Stimulated activated CD4-positive, alpha-beta T cell treated with anti-CD3 and anti-CD28 coated beads, Interleukin-4, amount 100 ng/mL, for 24 hours (primary cell): ENCODE measurements around the gene CREB3L4.
A peak's percentile ranks its signal among the peaks of the same experiment; 100 is the strongest.
"Not testable (repeated sequence)": the region's sequence is repeated elsewhere in the genome, so short reads cannot be mapped to it uniquely, and the experiment has no call there.

Experiments
- DNase-seq: peaks from one replicate; pipeline ENCODE4 v3.0.0-alpha.2; 2020

The CREB3L4 gene

DNA sequence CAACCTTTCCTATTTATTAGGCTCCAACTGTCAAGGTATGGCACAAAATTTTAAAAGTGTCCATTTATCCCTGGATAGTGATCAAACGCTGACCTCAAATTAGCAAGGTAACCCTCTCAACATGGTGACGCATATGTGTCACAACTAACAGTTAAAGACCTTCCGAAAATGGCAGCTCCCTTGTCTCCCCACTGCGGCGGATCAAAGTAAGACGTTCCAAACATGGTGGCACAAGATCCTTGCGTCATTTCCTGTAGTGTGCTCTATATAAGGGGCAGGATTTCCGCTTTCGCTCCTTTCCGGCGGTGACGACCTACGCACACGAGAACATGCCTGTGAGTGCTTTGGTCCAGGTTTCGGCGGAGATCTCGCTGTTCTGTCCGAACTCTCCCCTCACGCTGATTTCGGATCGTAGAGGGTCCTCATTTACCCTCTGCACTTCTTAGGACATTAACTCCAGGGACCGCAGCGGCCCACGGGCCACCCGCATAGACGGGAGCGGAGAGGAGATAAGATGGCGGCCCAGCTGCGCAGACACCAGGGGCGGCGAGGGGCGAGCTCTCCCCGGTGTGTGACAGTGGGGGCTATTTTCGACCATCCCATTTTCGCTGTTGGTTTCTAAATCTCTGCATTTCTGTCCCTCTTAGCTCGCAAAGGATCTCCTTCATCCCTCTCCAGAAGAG lies 22.9 kb downstream of the CREB3L4 start, which contains the start of gene RPS27:
Gene RPS27 (plus strand): TSS at position 295 of the 683 bp plus-strand sequence. CDS start 35 bp downstream, at position 330.
- peak; percentile 91 for DNase-seq

DNA sequence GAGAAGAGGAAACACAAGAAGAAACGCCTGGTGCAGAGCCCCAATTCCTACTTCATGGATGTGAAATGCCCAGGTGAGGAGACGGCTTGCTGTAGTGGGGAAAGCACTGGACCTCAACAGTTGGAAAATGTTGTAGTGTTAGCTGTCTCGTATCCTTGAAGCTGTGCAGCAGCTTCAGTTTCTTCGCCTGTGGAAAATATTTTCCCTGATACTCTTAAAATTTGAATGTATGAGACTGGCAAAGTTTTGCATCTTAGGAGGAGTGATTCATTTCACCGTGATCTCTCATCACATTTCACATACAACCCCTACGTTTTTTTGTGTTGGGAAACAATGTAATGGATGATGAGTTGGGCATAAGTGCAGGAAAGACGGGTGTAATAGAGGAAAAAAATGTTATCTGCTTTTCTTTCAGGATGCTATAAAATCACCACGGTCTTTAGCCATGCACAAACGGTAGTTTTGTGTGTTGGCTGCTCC lies 23.5 kb downstream of the CREB3L4 start:
- no peak for DNase-seq

DNA sequence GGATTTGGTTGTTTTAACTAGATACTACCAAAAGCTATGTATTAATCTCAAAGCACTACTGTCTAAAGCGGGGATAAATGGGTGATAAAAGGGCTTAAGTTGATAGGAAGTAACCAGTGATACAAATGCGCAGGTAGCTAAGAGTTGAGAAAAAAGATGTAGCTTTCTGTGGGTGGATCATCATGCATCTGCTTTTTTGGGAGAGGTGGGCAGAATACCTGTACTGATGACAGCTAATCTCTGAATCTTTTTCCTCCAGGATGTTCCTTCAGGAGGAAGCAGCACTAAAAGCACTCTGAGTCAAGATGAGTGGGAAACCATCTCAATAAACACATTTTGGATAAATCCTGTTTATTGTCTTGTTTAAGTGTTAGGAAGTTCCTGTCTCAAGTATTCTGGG lies 24.1 kb downstream of the CREB3L4 start:
- DNase-seq, result no peak

DNA sequence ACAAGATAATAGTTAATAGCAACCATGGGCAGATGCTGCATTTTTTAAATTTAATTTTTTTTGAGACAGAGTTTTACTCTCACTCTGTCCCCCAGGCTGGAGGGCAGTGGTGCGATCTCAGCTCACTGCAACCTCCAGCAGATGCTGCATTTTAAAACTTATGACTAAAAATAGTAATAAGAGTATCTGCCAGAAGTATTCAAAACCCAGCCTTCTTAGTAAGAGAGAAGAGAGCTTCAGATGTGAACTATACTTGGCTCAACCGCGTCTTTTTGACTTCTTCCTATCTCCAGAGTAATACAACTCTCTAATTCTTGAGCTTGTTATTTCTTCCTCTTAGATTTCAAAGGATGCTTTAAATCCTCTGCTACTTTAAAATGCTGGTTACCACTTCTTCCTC lies 27.5 kb downstream of the CREB3L4 start:
- DNase-seq, result no peak

DNA sequence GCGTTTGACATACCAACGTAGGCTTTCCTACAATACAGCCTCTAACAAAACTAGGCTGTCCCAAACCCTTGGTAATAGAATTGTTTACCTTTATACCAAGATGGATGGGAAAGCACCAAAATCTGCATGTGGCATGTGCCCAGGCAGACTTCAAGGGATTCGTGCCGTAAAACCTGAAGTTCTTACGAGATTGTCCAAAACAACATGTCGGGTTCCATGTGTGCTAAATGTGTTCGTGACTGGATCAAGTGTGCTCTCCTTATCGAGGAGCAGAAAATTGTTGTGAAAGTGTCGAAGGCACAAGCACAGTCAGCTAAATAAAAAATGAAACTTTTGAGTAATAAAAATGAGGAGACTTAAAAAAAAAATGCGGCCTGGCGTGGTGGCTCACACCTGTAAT lies 27.9 kb downstream of the CREB3L4 start:
- no peak for DNase-seq

DNA sequence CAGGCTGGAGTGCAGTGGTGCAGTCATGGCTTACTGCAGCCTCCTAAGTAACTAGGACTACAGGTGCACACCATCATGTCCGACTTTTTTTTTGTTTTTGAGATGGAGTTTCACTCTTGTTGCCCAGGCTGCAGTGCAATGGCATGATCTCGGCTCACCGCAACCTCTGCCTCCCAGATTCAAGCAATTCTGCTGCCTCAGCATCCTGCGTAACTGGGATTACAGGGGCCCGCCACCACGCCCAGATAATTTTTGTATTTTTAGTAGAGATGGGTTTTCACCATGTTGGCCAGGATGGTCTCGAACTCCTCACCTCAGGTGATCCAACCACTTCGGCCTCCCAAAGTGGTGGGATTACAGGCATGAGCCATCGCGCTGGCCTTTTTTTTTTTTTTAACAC lies 29.2 kb downstream of the CREB3L4 start:
- not testable (repeated sequence) for DNase-seq

DNA sequence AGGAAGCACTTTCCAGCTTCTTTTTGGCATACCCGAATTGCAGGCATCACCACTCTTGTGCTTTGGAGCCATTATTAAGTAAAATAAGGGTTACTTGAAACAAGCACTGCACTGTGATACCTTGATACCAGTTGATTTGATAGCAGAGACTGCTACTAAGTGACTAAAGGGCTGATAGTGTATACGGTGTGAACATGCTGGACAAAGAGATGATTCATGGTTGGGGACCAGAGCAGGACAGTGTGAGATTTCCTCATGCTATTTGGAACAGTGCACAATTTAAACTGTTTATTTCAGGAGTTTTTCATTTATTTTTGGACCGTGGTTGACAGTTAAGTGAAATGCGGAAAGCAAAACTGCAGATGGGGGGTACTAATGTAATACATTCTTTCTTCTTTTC lies 32.7 kb downstream of the CREB3L4 start:
- no peak for DNase-seq

DNA sequence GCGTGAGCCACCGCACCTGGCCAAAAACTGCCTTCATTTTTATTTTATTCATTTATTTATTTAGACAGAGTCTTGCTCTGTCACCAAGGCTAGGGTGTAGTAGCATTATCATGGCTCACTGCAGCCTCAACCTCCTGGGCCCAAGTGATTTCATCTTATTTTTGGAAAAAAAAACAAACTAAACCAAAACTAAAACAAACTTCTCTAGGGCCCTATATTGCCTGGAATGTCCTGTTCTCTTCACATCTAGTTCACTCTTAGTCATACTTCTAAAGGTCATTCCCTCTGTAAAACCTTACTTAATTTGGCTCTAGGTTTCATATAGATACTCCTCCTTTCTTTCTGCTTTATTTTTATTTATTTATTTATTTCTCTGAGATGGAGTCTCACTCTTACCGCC lies 38.4 kb downstream of the CREB3L4 start:
- DNase-seq, result no peak

DNA sequence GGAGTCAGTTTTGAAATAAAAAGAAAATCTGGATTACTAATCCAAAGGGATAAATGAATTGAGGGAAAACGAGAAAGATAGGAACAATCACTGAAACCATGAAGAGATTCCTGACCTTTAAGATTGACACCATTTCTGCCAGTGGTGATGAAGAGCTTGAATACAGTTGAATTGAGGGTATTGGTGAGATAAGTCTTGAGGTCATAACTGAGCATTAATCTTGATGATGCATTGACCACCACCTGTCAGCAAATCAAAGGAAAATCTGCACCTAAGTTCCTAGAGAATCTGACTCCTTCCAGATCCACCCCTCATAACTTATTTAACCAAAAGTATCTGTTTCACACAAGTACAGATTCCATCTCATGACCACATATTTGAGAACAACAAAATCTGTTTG lies 44.4 kb downstream of the CREB3L4 start:
- no peak for DNase-seq

DNA sequence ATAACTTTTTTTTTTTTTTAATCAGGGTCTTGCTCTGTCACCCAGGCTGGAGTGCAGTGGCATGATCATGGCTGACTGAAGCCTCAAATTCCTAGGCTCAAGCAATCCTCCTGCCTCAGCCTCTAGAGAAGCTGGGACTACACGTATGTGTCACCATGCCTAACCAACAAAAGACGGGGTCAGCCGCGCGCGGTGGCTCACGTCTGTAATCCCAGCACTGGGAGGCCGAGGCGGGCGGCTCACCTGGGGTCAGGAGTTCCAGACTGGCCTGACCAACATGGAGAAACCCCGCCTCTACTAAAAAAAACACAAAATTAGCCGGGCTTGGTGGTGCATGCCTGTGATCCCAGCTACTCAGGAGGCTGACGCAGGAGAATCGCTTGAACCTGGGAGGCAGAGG lies 44.8 kb downstream of the CREB3L4 start:
- not testable (repeated sequence) for DNase-seq

DNA sequence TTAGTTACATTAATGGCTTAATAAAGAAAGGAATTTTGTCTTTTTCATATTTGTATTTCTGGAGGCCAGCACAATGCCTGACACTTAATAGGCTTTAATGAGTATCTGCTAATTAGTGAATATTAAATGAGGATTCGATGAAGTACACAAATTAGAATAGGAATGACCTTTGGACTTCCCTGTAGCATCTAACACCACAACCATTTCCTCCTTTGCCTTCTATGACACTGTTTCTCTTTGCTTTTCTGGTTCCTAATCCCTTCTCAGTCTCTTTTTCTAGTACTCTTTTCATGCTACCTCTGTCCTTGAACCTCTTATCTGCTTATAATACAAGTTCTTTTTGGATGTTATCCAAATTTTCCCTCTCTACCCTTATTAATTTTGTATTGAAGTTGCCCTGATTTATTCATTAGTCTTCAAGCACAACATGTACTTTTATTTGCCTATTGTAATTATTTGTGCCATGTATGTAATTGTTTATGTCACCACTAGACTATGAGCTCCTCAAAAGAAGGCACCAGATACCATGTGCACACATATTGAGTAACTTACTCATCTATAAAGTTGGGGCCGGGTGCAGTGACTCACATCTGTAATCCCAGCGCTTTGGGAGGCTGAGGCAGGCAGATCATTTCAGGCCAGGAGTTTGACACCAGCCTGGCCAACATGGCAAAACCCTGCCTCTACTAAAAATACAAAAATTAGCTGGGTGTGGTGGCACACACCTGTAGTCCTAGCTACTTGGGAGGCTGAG lies 46.6 kb downstream of the CREB3L4 start:
- no peak for DNase-seq

DNA sequence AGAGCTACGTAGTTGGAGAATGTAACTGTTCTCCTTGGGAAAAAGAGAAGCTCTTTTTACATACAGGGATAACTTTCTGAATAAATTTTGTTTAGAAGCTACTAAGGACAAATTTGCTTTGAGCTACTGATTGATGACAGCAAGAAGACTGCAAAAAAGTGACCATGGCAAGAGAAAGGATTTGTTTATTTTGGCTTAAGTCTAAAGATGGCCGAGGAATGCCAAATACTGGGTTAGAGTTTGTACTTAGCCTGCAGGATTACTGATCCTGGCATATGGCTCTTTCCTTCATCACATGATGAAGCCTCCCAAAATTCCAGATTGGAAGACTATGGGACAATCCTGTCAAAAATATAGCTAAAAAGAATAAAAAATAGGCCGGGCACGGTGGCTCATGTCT lies 51.6 kb downstream of the CREB3L4 start:
- DNase-seq, result no peak

DNA sequence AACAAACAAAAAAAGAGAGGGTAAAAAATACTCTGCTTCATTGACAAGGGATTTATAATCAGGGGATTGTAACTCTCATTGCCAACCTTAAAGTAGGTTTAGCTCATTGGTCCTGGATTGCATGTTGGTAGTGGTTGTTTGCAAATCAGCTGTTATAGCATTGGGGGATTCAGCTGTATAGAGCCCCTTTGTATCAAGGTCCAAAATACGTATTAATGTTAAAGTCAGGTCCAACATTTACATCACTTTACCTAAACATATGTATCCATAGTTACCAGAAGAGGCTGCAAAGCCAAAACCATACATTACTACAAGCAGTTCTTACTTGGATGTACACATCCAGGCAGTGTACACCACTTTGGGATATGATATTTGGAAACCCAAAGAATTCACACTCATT lies 52.2 kb downstream of the CREB3L4 start:
- no peak for DNase-seq
